GM18870 (cell line): ENCODE results near the gene TCFL5.

Experiments used
- ATAC-seq: cut with Tn5 transposase; IDR thresholded peaks from one replicate; pipeline ENCODE4 v1.9.1; 2021; ENCODE audit warnings: moderate library complexity; ENCODE audit not compliant: unreplicated experiment

The TCFL5 gene

GRCh38 chr20:62815066-62815991 is 46.3 kb downstream of the TCFL5 start:
- ATAC-seq, result no peak

GRCh38 chr20:62814709-62815065 is 46.9 kb downstream of the TCFL5 start:
- ATAC-seq, result no peak

GRCh38 chr20:62814060-62814708 is 47.4 kb downstream of the TCFL5 start:
- no peak for ATAC-seq

- ATAC-seq, result no peak
Measured at GRCh38 chr20:62813588-62813987, 48.0 kb downstream of the TCFL5 start.

GRCh38 chr20:62812907-62813200 is 48.8 kb downstream of the TCFL5 start:
- no peak for ATAC-seq

- ATAC-seq, result no peak
Measured at GRCh38 chr20:62812181-62812906, 49.3 kb downstream of the TCFL5 start.

GRCh38 chr20:62811720-62812119 is 49.9 kb downstream of the TCFL5 start:
- no peak for ATAC-seq

GRCh38 chr20:62811320-62811719 is 50.3 kb downstream of the TCFL5 start:
- ATAC-seq, result no peak

- no peak for ATAC-seq
Measured at GRCh38 chr20:62809530-62810428, 51.8 kb downstream of the TCFL5 start.

GRCh38 chr20:62808211-62808865 is 53.3 kb downstream of the TCFL5 start:
- ATAC-seq, result no peak

GRCh38 chr20:62807444-62808210 is 54.0 kb downstream of the TCFL5 start:
- ATAC-seq, result no peak

- no peak for ATAC-seq
Measured at GRCh38 chr20:62806383-62807050, 55.1 kb downstream of the TCFL5 start.

GRCh38 chr20:62805711-62806382 is 55.8 kb downstream of the TCFL5 start:
- no peak for ATAC-seq

GRCh38 chr20:62805155-62805710 is 56.4 kb downstream of the TCFL5 start:
- no peak for ATAC-seq

GRCh38 chr20:62804627-62805154 is 56.9 kb downstream of the TCFL5 start, which contains the start of gene OGFR:
TSS of gene OGFR (plus strand) at chr20:62804835. CDS start at chr20:62804860, 25 bp downstream.
- ATAC-seq, result no peak

- ATAC-seq, result no peak
Measured at GRCh38 chr20:62804021-62804626, 57.5 kb downstream of the TCFL5 start.

GRCh38 chr20:62802026-62802712 is 59.5 kb downstream of the TCFL5 start:
- ATAC-seq, result no peak
